ENCODE measurements around the gene BZW2.
"Not testable (repeated sequence)": the region's sequence is repeated elsewhere in the genome, so short reads cannot be mapped to it uniquely, and the experiment has no call there.

Gene BZW2

DNA sequence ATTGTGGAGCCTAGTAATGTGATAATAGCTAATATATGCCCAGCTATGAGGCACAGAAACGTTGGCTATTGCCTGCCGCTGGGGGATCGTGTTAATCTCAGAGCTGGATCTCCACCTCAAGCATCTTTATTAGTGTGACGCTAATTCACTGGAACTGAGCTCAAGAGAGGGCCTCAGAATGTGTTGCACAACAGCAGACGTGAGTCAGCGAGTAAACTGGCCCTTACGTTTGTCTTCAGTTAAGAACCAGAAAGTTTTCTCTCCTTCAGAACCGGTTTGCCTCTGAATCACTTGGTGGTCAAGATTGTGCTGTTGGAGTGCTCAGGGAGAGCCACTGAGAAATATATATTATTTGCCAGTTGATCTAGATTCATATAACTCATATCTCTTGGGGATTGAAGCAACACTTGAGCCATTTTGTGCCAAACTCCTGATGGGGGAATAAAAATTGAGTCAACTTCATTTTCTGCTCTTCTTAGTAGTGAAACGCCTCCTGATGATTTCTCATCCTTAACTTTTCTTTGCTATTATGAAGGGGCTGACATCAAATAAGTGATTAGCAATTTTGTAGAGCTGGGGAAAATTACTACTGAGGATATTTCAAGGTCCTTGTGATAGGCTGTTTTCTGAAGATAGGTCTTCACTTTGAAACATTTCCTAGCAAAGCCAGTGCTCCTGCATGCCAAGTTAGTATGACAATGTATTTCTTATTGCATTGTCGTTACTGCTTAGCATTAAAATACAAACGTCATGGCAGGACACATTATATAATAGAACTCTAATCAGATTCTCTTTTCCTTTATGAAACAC, 22.3 kb downstream of the BZW2 start:
- DNase-seq = peak; percentile 33
- in situ Hi-C loops (cut with MboI; ENCODE audit: low pct_unique_long_range_greater_than_20kb, low sequenced_read_pairs) = no loop called here

GRCh38 chr7:16668978-16669377, 23.0 kb downstream of the BZW2 start:
- in situ Hi-C loops (cut with MboI; ENCODE audit: low pct_unique_long_range_greater_than_20kb, low sequenced_read_pairs) = no loop called here
- DNase-seq = no peak

DNA sequence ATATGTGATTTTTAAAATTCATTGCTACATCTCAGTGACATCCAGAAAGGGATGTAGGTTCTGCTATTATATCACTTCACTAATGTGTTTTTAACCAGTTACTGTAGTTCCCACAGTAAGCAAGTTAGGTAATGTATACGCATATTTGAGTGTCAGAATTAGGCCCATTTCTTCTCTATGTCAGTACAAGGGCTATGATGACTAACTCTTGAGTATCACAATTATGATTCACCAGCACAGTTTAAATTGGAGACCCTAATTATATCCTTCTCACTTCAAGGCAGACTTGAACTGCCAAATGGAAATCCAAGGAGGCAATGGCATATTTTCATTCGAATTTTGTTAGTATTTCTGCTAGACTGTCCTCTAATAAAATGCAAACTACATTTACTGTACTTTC, 23.6 kb downstream of the BZW2 start:
- in situ Hi-C loops (cut with MboI; ENCODE audit: low pct_unique_long_range_greater_than_20kb, low sequenced_read_pairs) = no loop called here
- DNase-seq = no peak

DNA sequence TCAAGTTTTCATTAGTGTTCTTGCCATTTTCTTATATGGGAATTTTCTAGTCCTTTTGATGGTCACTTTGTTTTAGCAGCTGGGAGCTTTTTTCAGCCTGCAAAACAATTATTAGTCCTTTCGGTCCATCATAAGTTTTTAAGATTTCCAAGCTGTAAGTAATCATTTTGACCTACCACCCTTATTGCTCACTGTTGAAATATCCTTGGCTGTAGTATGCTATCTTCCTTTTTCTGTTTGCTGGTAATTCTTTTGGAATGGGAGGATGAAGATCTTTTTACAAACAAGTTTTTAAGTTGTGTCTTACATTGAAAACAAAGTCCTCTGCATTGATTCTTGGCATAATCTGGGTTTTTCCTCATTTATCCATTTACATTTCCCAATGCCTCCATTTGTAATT, 24.0 kb downstream of the BZW2 start:
- in situ Hi-C loops (cut with MboI; ENCODE audit: low pct_unique_long_range_greater_than_20kb, low sequenced_read_pairs) = no loop called here
- DNase-seq = no peak

DNA sequence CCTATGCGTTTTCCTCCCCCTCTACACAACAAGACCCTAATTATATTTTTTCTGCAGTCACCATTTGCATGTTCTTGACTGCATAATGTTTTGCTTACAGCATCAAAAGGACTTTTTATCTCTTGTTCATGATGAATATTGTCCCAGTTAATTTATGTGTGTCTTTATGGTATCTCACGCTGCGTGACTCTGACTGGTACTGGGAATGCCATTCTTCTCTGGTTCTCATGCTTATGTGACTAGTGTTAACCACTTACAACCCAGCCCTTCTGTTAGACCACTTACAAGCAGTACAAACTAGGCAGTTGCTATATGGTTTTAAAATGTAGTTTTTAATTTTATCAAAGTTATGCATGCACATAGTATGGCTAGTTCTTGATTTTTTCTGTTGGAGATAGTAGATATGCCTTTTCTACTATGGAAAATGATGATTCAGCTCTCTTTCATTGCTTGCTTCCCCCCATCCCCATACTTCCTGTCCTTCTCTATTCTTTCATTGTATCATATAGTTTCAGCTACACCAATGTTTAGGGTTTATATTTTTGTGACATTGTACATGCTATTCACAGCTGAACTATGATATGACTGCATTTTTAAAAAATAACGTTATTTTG, 24.9 kb downstream of the BZW2 start:
- in situ Hi-C loops (cut with MboI; ENCODE audit: low pct_unique_long_range_greater_than_20kb, low sequenced_read_pairs) = no loop called here

GRCh38 chr7:16671811-16672210, 25.8 kb downstream of the BZW2 start:
- in situ Hi-C loops (cut with MboI; ENCODE audit: low pct_unique_long_range_greater_than_20kb, low sequenced_read_pairs) = no loop called here
- DNase-seq = no peak

More for the DNA sequence above, 24.9 kb downstream of the BZW2 start:
- no peak for DNase-seq

DNA sequence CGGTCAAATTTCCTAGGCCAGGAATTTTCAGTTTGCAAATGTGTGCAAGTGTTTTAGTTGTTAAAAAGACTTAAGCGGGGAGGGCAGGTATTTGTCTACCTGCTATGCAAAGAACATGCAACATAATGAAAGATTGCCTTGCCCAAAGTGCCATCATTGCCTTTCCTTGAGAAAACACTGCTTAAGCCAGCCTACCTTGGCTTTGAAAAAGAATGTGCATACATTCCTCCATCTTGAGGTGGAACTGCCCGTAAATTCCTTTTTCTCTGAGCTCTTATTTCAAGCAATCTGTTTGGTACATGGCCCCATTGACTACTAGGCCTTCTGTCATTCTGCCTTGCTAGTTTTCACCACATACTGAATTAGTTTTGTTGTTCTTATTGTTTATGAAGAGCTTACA, 29.3 kb downstream of the BZW2 start:
- no peak for DNase-seq
- in situ Hi-C loops (cut with MboI; ENCODE audit: low pct_unique_long_range_greater_than_20kb, low sequenced_read_pairs) = no loop called here

DNA sequence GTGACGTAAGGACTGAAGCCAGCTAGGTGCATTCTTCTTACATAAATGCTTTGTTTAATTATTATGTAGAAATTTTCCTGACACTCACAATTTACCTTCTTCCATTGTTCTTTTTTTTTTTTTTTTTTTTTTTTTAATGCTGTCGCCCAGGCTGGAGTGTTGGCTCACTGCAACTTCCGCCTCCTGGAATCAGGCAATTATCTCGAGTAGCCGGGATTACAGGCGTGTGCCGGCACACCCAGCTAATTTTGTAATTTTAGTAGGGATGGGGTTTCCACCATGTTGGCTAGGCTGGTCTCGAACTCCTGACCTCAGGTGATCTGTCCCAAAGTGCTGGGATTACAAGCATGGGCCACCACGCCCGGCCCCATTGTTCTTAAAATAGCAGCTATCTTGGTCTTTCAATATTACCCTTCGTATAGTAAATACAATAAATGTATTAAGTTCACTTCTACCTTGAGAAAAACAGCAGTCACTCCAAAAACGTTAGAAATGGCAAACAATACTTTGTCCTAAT, 32.1 kb downstream of the BZW2 start:
- no peak for DNase-seq
- in situ Hi-C loops (cut with MboI; ENCODE audit: low pct_unique_long_range_greater_than_20kb, low sequenced_read_pairs) = no loop called here

- in situ Hi-C loops (cut with MboI; ENCODE audit: low pct_unique_long_range_greater_than_20kb, low sequenced_read_pairs); DNase-seq: not testable (repeated sequence)
Observed at GRCh38 chr7:16678645-16679566, 32.9 kb downstream of the BZW2 start.

GRCh38 chr7:16684935-16685334, 39.0 kb downstream of the BZW2 start:
- DNase-seq = no peak
- in situ Hi-C loops (cut with MboI; ENCODE audit: low pct_unique_long_range_greater_than_20kb, low sequenced_read_pairs) = no loop called here

DNA sequence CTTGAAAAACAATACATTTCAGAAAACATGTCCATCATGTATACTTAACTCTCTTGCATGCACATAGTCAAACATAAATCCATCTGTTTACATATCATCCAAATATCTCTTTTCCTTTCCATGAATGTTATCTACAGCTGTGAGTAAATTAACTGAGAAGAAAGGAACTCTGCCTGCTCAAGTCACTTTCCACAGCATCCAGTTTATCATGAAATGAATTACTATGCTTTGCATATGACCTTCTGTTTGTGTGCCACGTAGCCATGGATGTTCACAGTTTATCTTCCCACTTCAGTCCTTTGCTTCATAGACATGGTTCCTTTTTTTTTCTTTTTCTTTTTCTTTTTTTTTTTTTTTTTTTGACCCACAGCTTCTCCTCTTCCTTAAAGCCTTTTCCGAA, 39.6 kb downstream of the BZW2 start:
- in situ Hi-C loops (cut with MboI; ENCODE audit: low pct_unique_long_range_greater_than_20kb, low sequenced_read_pairs) = no loop called here
- no peak for DNase-seq

GRCh38 chr7:16688249-16688648, 42.3 kb downstream of the BZW2 start:
- DNase-seq = no peak
- in situ Hi-C loops (cut with MboI; ENCODE audit: low pct_unique_long_range_greater_than_20kb, low sequenced_read_pairs) = no loop called here

GRCh38 chr7:16691241-16691640, 45.3 kb downstream of the BZW2 start:
- in situ Hi-C loops (cut with MboI; ENCODE audit: low pct_unique_long_range_greater_than_20kb, low sequenced_read_pairs) = no loop called here
- no peak for DNase-seq

GRCh38 chr7:16693601-16694318, 47.8 kb downstream of the BZW2 start:
- no peak for DNase-seq
- in situ Hi-C loops (cut with MboI; ENCODE audit: low pct_unique_long_range_greater_than_20kb, low sequenced_read_pairs) = no loop called here

DNA sequence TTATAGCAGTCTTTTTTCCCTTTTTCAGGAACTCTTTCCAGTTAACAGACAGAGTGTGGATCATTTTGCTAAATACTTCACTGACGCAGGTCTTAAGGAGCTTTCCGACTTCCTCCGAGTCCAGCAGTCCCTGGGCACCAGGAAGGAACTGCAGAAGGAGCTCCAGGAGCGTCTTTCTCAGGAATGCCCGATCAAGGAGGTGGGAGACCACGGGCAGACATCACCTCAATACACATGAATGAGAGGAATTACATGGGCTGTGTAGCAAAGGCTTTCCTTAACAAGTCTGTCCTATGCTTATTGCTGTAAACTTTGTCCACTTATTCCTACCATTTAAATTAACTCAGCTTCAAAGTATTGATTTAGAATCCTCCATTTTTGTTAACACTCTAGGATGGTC, 48.8 kb downstream of the BZW2 start:
- DNase-seq = no peak
- in situ Hi-C loops (cut with MboI; ENCODE audit: low pct_unique_long_range_greater_than_20kb, low sequenced_read_pairs) = no loop called here

GRCh38 chr7:16695621-16696237, 49.7 kb downstream of the BZW2 start:
- in situ Hi-C loops (cut with MboI; ENCODE audit: low pct_unique_long_range_greater_than_20kb, low sequenced_read_pairs) = no loop called here

DNA sequence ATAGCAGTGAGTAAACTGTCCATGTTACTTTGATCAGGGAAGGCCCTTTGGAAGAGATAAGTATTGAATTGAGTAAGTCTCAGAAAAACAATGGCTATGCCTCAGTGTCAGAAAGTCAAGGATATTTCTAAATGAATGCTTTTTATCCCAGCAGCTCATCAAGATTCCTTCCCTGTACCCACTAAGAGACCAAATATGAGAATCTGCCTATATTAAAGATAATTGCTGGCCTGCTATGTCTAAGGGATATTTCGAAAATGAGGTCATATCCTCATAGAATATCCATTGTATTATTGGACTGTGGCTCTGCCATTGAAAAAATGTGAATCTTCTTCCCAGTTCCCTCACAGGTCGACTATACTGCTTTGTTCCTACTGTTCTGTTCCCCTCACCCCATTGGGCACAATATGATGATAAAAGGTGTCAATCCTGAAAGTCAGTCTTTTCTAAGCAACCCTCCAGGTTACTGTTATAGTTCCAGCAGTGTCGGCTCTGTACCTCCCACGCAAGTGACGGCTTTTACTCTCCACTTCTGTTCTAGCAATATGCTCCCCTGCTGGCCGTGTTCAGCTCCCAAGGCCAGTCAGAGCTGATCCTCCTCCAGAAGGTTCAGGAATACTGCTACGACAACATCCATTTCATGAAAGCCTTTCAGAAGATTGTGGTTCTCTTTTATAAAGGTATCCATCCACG, 51.7 kb downstream of the BZW2 start:
- no peak for DNase-seq
- in situ Hi-C loops (cut with MboI; ENCODE audit: low pct_unique_long_range_greater_than_20kb, low sequenced_read_pairs) = no loop called here

More at GRCh38 chr7:16695621-16696237, 49.7 kb downstream of the BZW2 start:
- peak; percentile 55 for DNase-seq
